ENCODE measurements around the gene SPTBN5.

GRCh38 chr15:41822957-41823356 is 70.9 kb downstream of the SPTBN5 start:
- TF ChIP-seq CTCF (conservative IDR thresholded peaks at IDR 0.05; ENCODE audit: low read depth in 2 of 2): 0 out of 4 replicates have a peak, but pooled peaks of 1 of the 2 experiments have one; percentile 10
- TF ChIP-seq EZH2 (IDR thresholded peaks at IDR 0.05; ENCODE audit: low read depth, unreplicated experiment): no peak
- no peak for TF ChIP-seq REST (IDR thresholded peaks at IDR 0.05; ENCODE audit: unreplicated experiment)
- no peak for TF ChIP-seq CREB1 (CRISPR knock-in tag; IDR thresholded peaks at IDR 0.05; ENCODE audit: low read depth)
- TF ChIP-seq POLR2AphosphoS5 (IDR thresholded peaks at IDR 0.05; ENCODE audit: low read depth): no peak
- no peak for TF ChIP-seq EZH2phosphoT487 (IDR thresholded peaks at IDR 0.05; ENCODE audit: unreplicated experiment)
- no peak for TF ChIP-seq ETS1 (IDR thresholded peaks at IDR 0.05)
- TF ChIP-seq STAT1 (IDR thresholded peaks at IDR 0.05; ENCODE audit: unreplicated experiment): no peak
- TF ChIP-seq ZNF331 (CRISPR knock-in tag; IDR thresholded peaks at IDR 0.05; ENCODE audit: low read depth): no peak
